Keratinocyte (primary cell): ENCODE measurements around the gene ATL2.
"Not testable (repeated sequence)": the region's sequence is repeated elsewhere in the genome, so short reads cannot be mapped to it uniquely, and the experiment has no call there.

ENCODE experiments used
- CTCF ChIP-seq, 3 experiments: IDR thresholded peaks in 1 of 3; conservative IDR thresholded peaks in 1 of 3; optimal IDR thresholded peaks in 1 of 3; 2 replicates in 2 of 3; 3 replicates in 1 of 3; pipeline versions ENCODE3 to v1.5.1; 2011; ENCODE audit warnings: low read length in 3 of 3, mild to moderate bottlenecking in 3 of 3, moderate library complexity in 2 of 3, control low read depth in 1 of 3, inconsistent platforms in 1 of 3; ENCODE audit not compliant: insufficient read depth in 2 of 3; ENCODE audit errors: extremely low read depth in 1 of 3
- EZH2 ChIP-seq: IDR thresholded peaks from one replicate; pipeline ENCODE4 v1.6.1; 2012; ENCODE audit warnings: inconsistent platforms, mild to moderate bottlenecking, low read length, moderate library complexity

GRCh38 chr2:38319240-38319639, 57.8 kb downstream of the ATL2 start:
- TF ChIP-seq CTCF (optimal IDR thresholded peaks at IDR 0.05 in 1 of 3, IDR thresholded peaks at IDR 0.05 in 1 of 3, conservative IDR thresholded peaks at IDR 0.05 in 1 of 3; ENCODE audit: extremely low read depth in 1 of 3, insufficient read depth in 2 of 3, low read length in 3 of 3); EZH2: not testable (repeated sequence)
